WTC11 (cell line): ENCODE results near the gene ADH1A.

Experiments
- ATF3 ChIP-seq: sonication (generic); formaldehyde crosslinking; conservative IDR thresholded peaks from 2 replicates; pipeline ENCODE4 v1.8.1; 2022; ENCODE audit warnings: mild to moderate bottlenecking, missing genetic modification reagents
- CREB1 ChIP-seq: sonication (generic); formaldehyde crosslinking; IDR thresholded peaks from 2 replicates; pipeline ENCODE4 v1.8.0; 2023; ENCODE audit warnings: mild to moderate bottlenecking, missing genetic modification reagents
- CREM ChIP-seq: sonication (generic); formaldehyde crosslinking; IDR thresholded peaks from 2 replicates; pipeline ENCODE4 v1.8.1; 2022; ENCODE audit warnings: mild to moderate bottlenecking, missing genetic modification reagents, moderate library complexity
- CTCF ChIP-seq: fragments of 200-600 bp; IDR thresholded peaks from 2 replicates; pipeline ENCODE4 v1.8.0; 2022; ENCODE audit warnings: antibody characterized with exemption
- E2F1 ChIP-seq: sonication (generic); formaldehyde crosslinking; IDR thresholded peaks from 2 replicates; pipeline ENCODE4 v1.8.0; 2022; ENCODE audit warnings: mild to moderate bottlenecking, missing genetic modification reagents
- IRF2 ChIP-seq: sonication (generic); formaldehyde crosslinking; IDR thresholded peaks from 2 replicates; pipeline ENCODE4 v1.8.0; 2022; ENCODE audit warnings: low read depth, missing genetic modification reagents, borderline replicate concordance
- MYBL2 ChIP-seq: sonication (generic); formaldehyde crosslinking; IDR thresholded peaks from 2 replicates; pipeline ENCODE4 v1.8.1; 2023; ENCODE audit warnings: mild to moderate bottlenecking, moderate library complexity, missing genetic modification reagents
- NFYB ChIP-seq: sonication (generic); formaldehyde crosslinking; conservative IDR thresholded peaks from 2 replicates; pipeline ENCODE4 v1.8.0; 2022; ENCODE audit warnings: low read depth, missing genetic modification reagents
- USF1 ChIP-seq: sonication (generic); formaldehyde crosslinking; IDR thresholded peaks from 2 replicates; pipeline ENCODE4 v1.8.0; 2022; ENCODE audit warnings: mild to moderate bottlenecking, missing genetic modification reagents
- ZNF138 ChIP-seq: sonication (generic); formaldehyde crosslinking; conservative IDR thresholded peaks from 2 replicates; pipeline ENCODE4 v1.8.1; 2022; ENCODE audit warnings: mild to moderate bottlenecking, moderate library complexity, missing genetic modification reagents
- ZNF263 ChIP-seq: sonication (generic); formaldehyde crosslinking; IDR thresholded peaks from 2 replicates; pipeline ENCODE4 v1.8.1; 2022; ENCODE audit warnings: low read depth, mild to moderate bottlenecking, moderate library complexity, missing genetic modification reagents
- ZNF396 ChIP-seq: fragments of 250-450 bp; sonication (Bioruptor Pico); IDR thresholded peaks from 2 replicates; pipeline ENCODE4 v1.8.0; 2021; ENCODE audit warnings: mild to moderate bottlenecking, moderate library complexity, borderline replicate concordance
- TF ChIP-seq, protein P1 (sequence below): sonication (generic); formaldehyde crosslinking; IDR thresholded peaks from 2 replicates; pipeline ENCODE4 v1.8.1; 2023; ENCODE audit warnings: mild to moderate bottlenecking, missing genetic modification reagents, moderate library complexity

GRCh38 chr4:99336553-99336952 is 45.8 kb upstream of the ADH1A start:
- TF ChIP-seq MYBL2 (CRISPR knock-in tag) (no peak), CTCF (no peak), E2F1 (no peak), ZNF138 (no peak), ZNF396 (CRISPR knock-in tag) (no peak), USF1 (CRISPR knock-in tag) (no peak), NFYB (CRISPR knock-in tag) (no peak), CREB1 (no peak), ZNF263 (CRISPR knock-in tag) (no peak), CREM (no peak), ATF3 (CRISPR knock-in tag) (no peak), IRF2 (CRISPR knock-in tag) (no peak)
- TF ChIP-seq, protein P1, sequence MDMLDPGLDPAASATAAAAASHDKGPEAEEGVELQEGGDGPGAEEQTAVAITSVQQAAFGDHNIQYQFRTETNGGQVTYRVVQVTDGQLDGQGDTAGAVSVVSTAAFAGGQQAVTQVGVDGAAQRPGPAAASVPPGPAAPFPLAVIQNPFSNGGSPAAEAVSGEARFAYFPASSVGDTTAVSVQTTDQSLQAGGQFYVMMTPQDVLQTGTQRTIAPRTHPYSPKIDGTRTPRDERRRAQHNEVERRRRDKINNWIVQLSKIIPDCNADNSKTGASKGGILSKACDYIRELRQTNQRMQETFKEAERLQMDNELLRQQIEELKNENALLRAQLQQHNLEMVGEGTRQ: no peak
